ELF-1 (cell line): ENCODE data around the gene KRABD2.
A peak's percentile ranks its signal among the peaks of the same experiment; 100 is the strongest.
"Not testable (repeated sequence)": the region's sequence is repeated elsewhere in the genome, so short reads cannot be mapped to it uniquely, and the experiment has no call there.

ENCODE experiments used
- DNase-seq: peaks from one replicate; pipeline ENCODE4 v3.0.0-alpha.2; 2016; ENCODE audit warnings: low read depth, low spot score

KRABD2 gene

DNA sequence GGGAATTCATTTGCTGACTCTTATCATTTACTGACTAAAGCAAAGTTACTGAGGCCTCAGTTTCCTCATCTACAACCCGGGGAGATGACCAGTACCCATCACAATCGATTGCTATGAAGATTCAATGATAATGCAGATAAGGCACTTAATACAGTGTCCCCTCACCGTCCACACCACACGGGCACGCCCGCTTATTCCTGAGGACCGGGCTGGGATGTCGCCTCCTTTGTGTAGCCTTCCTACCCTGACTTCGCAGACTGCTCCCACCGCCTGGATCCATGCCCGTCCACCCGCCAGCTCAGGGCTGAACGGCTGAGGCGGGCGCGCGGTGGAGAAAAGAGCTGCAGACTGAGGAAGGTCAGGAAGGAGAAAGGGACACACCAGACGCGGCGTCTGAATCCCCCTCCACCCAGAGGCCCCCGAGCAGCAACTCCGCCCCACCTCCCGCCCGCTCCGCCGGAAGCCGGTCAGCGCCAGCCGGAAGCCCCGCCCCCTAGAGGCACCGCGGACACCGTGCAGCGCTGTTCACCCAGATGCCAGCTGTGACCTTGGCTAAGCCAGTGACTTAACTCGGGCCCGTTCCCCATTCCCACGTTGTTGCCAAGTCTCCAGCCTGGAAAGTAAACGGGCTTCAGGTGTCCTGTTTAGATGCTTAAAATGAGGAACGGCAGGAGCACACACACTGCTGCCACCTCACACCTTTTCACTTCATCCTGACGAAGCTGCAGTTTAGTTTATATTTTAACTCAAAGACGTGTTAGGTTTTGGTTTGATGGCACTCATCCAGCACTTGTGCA is at the start of gene KRABD2:
Gene KRABD2 (minus strand): TSS at position 434 of the 797 bp plus-strand sequence.
- peak; percentile 91 for DNase-seq

DNA sequence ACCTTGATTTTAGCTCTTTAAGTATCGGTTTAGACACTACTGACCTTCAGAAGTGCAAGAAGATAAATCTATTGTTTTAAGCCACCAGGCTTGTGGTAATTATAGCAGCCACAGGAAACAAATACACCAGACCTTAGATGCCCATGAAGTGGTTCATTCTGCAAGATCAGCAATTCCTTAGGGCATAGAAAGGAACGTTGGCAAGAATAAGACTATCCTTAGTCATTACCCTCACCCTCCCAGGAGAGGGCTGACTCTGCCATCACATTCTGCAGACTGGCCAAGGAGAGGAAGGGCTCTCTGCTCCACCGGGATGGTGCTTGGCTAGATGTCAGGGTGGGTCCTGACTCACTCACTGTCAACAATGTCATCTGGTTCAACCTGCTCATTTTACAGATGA is 45.1 kb upstream of the KRABD2 start:
- DNase-seq: no peak

DNA sequence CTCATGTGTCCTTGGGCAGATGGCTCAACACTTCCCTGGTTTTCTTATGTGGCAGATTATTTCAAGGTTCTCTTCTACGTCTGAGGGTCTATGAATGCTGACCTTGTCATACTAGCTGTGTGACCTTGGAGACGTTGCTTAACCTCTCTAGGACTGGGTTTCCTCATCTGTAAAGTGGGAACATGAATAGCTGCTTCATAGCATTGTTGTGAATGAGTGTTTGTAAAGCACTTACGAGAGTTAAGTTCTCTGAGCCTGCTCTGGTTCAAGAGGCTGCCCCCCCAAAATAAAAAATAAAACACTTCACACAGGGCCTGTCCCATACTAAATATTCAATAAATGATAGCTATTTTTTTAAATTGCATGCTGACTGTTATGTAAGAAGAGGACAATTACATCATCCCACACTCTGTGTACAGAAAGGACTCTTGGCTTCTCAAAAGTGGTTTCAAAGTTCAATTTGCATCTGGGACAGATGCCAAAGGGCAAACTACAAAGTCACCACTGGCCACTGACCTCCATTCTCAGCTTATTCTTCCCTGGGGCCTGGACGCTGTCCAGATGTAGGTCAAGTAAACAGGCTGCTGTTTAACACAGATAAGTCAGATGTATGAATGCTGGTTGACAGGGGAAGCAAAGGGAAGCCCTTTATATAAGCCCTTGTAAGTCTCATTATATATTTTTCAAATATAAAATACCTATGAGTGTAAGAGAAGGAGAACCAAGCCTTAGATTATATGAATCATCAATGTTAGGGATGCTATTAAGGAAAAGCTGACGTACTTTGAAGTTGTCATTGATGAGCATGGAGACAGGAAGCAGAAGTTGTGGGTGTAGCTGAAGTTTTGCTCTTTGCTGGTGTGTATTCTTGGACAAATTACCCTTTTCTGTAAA is 43.8 kb upstream of the KRABD2 start:
- DNase-seq: no peak

DNA sequence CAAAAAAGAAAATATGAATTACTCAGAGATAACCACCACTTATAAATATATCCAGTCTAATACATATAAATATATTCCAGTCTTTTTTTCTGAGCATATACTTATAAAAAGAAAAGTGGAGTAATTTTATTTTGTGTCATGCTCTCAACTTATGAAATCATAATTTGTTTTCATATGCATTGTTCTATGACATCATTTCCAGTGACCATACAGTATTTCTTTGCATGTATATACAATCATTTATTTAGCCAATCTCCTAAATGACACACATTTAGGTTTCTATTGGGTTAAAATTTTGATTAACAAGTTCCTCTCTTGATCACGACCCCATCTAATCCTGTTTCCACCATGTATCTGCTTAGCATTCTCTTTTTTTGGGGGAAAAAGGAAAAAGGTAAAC is 42.8 kb upstream of the KRABD2 start:
- DNase-seq: no peak

GRCh38 chr17:8418471-8418870 is 42.0 kb upstream of the KRABD2 start:
- DNase-seq: no peak

GRCh38 chr17:8417806-8418205 is 41.3 kb upstream of the KRABD2 start:
- no peak for DNase-seq

- DNase-seq: no peak
Observed at GRCh38 chr17:8413938-8414337, 37.4 kb upstream of the KRABD2 start.

- no peak for DNase-seq
Observed at GRCh38 chr17:8413328-8413727, 36.8 kb upstream of the KRABD2 start.

DNA sequence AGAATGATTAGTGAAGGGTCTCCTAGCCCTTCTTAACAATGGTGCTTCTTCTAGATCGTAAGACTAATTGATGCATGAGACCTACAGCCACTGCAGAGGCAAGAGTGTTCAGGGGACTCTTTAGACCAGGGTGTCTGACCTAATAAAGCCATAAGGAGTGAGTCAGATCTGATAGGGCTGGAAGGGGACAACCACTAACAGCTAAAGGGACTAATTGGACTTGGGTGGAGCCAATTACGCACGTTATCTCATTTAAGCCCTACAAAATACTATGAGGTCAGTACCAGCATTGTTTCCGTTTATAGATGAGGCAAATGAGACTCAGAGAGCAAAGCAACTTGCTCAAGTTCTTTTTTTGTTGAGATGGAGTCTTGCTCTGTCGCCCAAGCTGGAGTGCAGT is 35.6 kb upstream of the KRABD2 start:
- no peak for DNase-seq

DNA sequence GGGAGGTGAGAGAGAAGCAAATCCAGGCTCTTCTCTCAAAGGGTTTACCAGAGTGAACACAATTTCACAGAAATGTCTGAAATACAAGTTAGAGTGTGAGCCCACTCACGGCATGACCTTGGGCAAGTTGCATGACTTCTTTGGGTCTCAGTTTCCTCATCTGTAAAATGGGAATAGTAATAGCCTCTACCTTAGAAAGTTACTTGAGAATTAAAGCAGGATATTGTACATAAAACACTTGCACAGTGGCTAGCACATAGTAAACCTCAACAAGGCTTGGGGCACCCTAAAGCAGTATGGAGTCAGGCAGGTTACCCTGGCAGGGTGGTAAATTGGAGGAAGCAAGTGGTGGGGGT is 34.4 kb upstream of the KRABD2 start:
- DNase-seq: no peak

DNA sequence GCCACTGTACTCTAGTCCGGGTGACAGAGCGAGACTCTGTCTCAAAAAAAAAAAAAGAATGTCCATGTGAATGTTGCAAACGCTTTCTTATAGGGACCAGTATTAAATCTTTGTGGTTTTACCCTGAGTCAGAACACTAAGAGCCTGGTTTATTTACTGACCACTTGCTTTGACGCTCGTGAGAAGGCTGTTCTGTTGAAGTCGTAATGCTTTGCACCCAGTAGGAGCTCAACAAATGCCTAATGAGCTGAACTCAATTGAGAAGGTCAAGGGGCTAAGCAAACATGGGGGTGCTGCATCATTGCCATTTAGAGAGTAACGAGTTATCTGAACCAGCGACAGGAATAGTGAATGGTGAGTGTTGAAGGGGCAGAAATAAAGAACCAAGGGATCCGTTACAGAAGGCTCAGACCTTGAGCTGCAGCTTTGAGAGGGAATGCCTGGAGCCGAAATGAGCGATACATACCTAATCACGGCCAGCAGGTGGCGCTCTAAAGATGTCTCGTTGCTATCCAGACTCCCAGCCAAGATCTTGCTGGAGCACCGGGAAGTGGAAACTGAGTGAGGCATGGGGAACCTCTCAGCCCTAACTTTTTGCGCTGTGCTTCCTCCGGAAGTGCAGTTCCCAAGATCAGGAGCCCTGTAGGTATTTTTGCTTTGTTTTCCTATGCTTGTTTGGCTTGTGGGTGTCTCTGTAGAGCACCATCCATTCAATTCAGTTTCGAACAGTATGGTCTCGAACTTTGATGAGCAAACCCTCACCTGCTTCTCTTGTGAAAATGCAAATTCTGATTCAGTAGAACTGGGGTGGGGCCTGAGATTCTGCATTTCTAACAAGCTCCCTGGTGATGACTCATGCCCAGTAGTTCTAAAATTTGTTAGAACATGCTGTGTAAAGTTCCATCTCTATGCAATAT is 33.7 kb upstream of the KRABD2 start:
- peak; percentile 94 for DNase-seq

DNA sequence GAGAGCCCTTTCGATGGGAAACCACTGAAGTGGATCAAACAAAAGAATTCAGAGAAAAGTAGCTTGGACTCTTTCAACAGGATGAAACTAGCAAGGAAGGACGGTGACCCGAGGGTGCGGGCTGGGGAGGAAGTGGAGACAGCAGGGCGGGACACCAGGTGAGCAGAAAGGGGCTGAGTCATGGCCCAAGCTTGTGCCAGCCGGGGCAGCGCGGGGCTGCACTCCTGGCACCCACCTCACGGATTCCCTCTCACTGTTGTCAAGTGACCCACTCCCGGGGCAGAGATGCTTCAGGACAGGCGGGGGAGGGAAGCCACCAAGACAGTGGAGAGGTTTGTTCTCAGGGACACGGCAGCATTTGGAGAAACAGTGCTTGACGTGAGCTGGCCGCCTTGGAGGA is 31.9 kb upstream of the KRABD2 start:
- peak; percentile 40 for DNase-seq

- no peak for DNase-seq
Observed at GRCh38 chr17:8406174-8406573, 29.7 kb upstream of the KRABD2 start.

GRCh38 chr17:8405499-8406016 is 29.1 kb upstream of the KRABD2 start:
- DNase-seq: no peak

- DNase-seq: no peak
Observed at GRCh38 chr17:8402921-8403536, 26.5 kb upstream of the KRABD2 start.

GRCh38 chr17:8401107-8401506 is 24.6 kb upstream of the KRABD2 start:
- no peak for DNase-seq

DNA sequence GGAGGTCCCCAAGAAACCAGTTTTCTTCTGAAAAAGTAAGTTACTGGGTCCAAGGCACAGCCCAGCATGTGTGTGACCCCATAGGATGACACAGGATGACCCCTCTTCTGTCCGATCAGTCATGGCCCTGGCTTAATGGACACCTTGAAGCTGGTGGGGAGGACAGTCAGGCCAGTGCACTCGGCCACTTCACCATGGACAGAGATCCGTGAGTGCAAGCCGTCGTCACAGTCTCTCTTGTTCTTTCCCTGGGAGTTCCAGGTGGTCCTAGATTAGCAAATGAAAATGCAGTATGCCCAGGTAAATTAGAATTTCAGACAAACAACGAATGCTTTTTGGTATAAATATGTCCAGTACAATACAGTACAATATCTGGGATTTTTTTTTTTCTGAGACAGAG is 22.5 kb upstream of the KRABD2 start:
- DNase-seq: no peak

DNA sequence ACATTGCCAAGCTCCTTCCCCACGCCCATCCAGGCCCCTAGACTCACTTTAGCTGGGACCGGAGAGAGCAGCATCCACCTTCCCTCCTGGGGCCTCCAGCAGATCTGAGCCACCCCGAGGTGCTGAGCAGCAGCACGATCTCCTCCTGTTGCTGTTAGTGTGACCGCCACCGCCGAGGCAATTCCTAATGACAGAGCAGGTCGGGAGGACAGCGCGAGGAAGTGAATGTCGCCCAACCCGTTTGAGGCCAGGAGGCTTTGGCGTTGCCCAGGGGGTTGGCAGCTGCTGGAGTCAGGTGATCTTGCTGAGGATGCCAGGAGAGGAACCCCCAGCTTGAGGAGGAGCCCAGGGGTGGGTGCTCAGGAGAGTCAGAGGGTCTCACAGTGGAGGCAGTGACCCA is 21.1 kb upstream of the KRABD2 start, which contains the start of gene RNF222:
Gene RNF222 (minus strand): TSS at position 192 of the 400 bp plus-strand sequence. CDS start 4,366 bp downstream, outside the sequence.
- peak; percentile 41 for DNase-seq

DNA sequence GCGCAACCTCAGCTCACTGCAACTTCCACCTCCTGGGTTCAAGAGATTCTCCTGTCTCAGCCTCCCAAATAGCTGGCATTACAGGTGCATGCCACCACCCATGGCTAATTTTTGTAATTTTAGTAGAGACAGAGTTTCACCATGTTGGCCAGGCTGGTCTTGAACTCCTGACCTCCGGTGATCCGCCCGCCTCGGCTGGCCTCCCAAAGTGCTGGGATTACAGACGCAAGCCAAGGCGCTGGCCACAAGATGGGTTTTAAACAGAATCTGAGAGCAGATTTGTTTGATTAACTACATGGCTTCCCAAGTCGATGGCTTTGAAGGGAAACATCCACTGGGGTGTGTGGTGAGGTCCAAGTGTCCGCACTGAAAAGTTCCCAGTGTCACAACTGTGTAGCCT is 18.0 kb upstream of the KRABD2 start:
- DNase-seq: not testable (repeated sequence)

- peak; percentile 44 for DNase-seq
Observed at GRCh38 chr17:8393470-8394231, 17.1 kb upstream of the KRABD2 start.
